BLaER1 (cell line): ENCODE results near the gene SPTBN4.
"Not testable (repeated sequence)": the region's sequence is repeated elsewhere in the genome, so short reads cannot be mapped to it uniquely, and the experiment has no call there.

Experiments
- H3K27ac ChIP-seq: shearing (Covaris generic); formaldehyde crosslinking; 2 replicates; pipeline ENCODE4 v1.8.1; 2022
- H3K27me3 ChIP-seq: shearing (Covaris generic); formaldehyde crosslinking; 2 replicates; pipeline ENCODE4 v1.8.1; 2022
- H3K36me3 ChIP-seq: shearing (Covaris generic); formaldehyde crosslinking; 2 replicates; pipeline ENCODE4 v1.8.1; 2022
- H3K4me1 ChIP-seq: shearing (Covaris generic); formaldehyde crosslinking; 2 replicates; pipeline ENCODE4 v1.8.1; 2022
- H3K4me2 ChIP-seq: shearing (Covaris generic); formaldehyde crosslinking; 2 replicates; pipeline ENCODE4 v1.8.1; 2022
- H3K4me3 ChIP-seq: shearing (Covaris generic); formaldehyde crosslinking; 2 replicates; pipeline ENCODE4 v1.8.1; 2022
- H3K9ac ChIP-seq: shearing (Covaris generic); formaldehyde crosslinking; 2 replicates; pipeline ENCODE4 v1.8.1; 2022
- H3K9me3 ChIP-seq: shearing (Covaris generic); formaldehyde crosslinking; 2 replicates; pipeline ENCODE4 v1.8.1; 2022
- H4K20me1 ChIP-seq: shearing (Covaris generic); formaldehyde crosslinking; 2 replicates; pipeline ENCODE4 v1.8.1; 2022
- Cebpa-rat ChIP-seq: shearing (Covaris generic); IDR thresholded peaks from 2 replicates; pipeline ENCODE4 v1.8.1; 2022

SPTBN4 gene

DNA sequence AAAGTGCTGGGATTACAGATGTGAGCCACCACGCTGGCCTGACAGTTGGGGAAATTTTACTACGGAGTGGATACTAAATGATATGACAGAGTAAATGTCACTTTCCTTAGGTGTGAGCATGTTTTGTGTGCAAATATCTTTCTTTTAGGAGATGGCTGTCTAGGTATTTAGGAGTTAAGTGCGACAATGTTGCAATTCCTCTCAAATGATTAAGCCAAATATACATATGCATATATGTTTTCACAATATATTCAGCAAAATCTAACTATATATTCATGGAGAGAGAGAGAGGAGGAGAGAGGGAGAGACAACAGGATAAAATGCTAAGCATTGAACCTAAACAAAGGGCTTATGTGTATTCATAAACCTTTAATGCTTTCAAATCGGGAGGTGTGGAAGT lies 17.3 kb upstream of the SPTBN4 start:
- Histone ChIP-seq H3K4me1 (peaks cover 13% of the 10 kb centered on the region), H3K4me2 (no peak overlapping the region), H3K27ac (no peak overlapping the region), H3K9me3 (no peaks in the 10 kb centered on the region), H4K20me1 (no peaks in the 10 kb centered on the region), H3K4me3 (no peak overlapping the region), H3K27me3 (no peaks in the 10 kb centered on the region), H3K36me3 (peaks cover 9% of the 10 kb centered on the region; the same call in 1 of the 2 replicates), H3K9ac (no peak overlapping the region)
- no peak for TF ChIP-seq Cebpa-rat

DNA sequence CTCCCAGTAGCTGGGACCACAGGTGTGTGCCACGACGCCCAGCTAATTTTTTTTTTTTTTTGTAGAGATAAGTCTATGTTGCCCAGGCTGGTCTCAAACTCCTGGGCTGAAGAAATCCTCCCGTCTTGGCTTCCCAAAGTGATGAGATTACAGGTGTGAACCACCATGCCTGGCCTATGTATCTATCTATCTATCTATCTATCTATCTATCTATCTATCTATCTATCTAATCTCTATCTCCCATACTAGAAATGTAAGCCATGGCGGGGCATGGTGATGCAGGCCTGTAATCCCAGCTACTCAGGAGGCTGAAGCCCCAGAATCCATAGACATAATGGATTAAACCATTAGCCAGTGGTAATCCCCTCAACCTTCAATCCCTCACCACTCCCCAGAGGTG lies 16.1 kb upstream of the SPTBN4 start:
- no peak for TF ChIP-seq Cebpa-rat
- no peak overlapping the region for H3K4me2 ChIP-seq
- no peak overlapping the region for H3K4me3 ChIP-seq
- H3K9me3 ChIP-seq: no peaks in the 10 kb centered on the region
- no peak overlapping the region for H3K9ac ChIP-seq
- no peak overlapping the region for H3K27ac ChIP-seq
- H3K36me3 ChIP-seq: peaks cover 9% of the 10 kb centered on the region; the same call in 1 of the 2 replicates
- peaks cover 9% of the 10 kb centered on the region for H3K4me1 ChIP-seq
- no peaks in the 10 kb centered on the region for H4K20me1 ChIP-seq
- no peaks in the 10 kb centered on the region for H3K27me3 ChIP-seq

DNA sequence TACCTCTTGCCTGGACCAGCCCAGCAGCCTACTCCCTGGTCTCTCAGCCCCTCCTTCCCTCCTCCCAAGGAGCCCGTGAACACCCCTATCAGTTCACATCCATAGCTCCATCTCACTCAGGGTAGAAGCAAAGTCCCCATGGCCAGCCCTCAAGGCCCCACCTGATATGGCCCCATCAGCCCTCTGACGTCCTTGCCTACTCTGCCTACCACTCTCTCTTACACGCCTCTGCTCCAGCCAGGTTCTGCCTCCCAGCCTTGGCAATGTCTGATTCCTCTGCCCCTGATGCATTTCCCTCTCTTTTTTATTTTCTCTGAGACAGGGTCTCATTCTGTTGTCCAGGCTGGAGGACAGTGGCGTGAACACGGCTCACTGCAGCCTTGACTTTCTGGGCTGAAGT lies 14.8 kb upstream of the SPTBN4 start:
- Histone ChIP-seq H3K36me3 (peaks cover 9% of the 10 kb centered on the region; the same call in 1 of the 2 replicates), H3K9ac (no peak overlapping the region), H3K27ac (no peak overlapping the region), H3K4me1 (peaks cover 9% of the 10 kb centered on the region), H4K20me1 (no peaks in the 10 kb centered on the region), H3K4me3 (no peak overlapping the region), H3K4me2 (no peak overlapping the region), H3K27me3 (no peaks in the 10 kb centered on the region), H3K9me3 (no peaks in the 10 kb centered on the region)
- no peak for TF ChIP-seq Cebpa-rat

DNA sequence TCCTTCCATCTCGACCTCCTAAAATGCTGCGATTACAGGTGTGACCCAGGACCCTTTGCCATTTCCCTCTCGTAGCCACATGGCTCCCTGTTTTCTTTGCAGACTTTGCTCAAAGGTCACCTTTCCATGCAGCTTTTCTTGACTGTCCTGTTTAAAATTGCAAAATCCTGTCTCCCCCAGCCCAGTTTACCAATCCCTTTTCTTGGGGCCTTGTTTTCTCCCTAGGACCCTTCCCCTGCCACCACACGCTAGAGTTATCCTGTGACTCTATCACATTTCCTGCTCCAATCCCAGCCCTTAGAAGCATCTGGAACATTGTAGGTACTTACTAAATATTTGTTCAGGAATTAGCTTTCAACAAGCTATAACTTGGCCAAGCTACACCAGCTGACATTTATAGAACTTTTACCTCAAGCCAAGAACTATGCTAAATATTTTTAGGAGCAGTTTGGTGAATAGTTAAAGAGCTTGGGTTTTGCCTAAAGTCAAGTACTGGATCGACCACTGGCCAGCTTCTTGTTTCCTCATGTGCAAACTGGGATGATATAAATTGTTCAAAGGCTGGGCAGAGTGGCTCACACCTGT lies 13.6 kb upstream of the SPTBN4 start:
- H3K4me3 ChIP-seq: no peak overlapping the region
- H3K9ac ChIP-seq: no peak overlapping the region
- H3K9me3 ChIP-seq: no peaks in the 10 kb centered on the region
- H3K27me3 ChIP-seq: no peaks in the 10 kb centered on the region
- no peaks in the 10 kb centered on the region for H4K20me1 ChIP-seq
- no peak overlapping the region for H3K4me2 ChIP-seq
- H3K36me3 ChIP-seq: 0 out of 2 replicates have a peak, but pooled peaks cover under 1% of the 10 kb centered on the region
- H3K4me1 ChIP-seq: peaks cover 9% of the 10 kb centered on the region
- no peak for TF ChIP-seq Cebpa-rat
- H3K27ac ChIP-seq: no peak overlapping the region

DNA sequence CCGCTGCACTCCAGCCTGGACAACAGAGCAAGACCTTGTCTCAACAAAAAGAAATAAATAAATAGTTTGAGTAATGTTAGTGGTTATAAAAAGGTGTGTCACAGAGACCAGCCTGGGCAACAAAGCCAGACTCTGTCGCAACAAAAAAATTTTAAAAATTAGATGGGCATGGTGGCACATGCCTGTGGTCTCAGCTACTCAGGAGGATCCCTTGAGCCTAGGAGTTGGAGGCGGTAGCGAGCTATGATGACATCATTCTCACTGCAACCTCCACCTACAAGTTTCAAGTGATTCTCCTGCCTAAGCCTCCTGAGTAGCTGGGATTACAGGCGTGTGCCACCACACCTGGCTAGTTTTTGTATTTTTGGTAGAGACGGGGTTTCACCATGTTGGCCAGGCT lies 12.9 kb upstream of the SPTBN4 start:
- not testable (repeated sequence) for H3K9ac ChIP-seq, H3K9me3 ChIP-seq, H3K27me3 ChIP-seq, H3K4me3 ChIP-seq, H3K4me2 ChIP-seq, H3K36me3 ChIP-seq, H3K27ac ChIP-seq, H3K4me1 ChIP-seq, H4K20me1 ChIP-seq

DNA sequence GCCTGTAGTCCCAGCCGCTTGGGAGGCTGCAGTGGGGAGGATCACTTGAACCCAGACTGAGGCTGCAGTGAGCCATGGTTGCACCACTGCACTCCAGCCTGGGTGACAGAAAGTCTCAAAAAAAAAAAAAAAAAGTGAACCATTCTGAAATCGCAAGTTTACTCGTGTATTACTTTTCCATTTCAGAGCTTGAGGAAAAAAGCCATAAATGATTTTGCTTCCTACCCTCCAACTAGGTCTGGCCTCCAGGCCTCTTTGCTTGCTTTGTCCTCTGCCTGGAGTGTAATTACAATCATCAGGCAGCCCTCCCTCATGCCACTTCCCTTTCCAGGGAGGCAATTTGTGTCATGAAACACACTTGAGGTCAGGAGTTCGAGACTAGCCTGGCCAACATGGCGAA lies 9.8 kb upstream of the SPTBN4 start:
- Histone ChIP-seq H3K27ac (no peak overlapping the region), H4K20me1 (no peaks in the 10 kb centered on the region), H3K36me3 (no peaks in the 10 kb centered on the region), H3K9me3 (no peaks in the 10 kb centered on the region), H3K4me3 (no peak overlapping the region), H3K27me3 (no peaks in the 10 kb centered on the region), H3K9ac (no peak overlapping the region), H3K4me2 (no peak overlapping the region), H3K4me1 (peaks cover 21% of the 10 kb centered on the region)
- no peak for TF ChIP-seq Cebpa-rat

DNA sequence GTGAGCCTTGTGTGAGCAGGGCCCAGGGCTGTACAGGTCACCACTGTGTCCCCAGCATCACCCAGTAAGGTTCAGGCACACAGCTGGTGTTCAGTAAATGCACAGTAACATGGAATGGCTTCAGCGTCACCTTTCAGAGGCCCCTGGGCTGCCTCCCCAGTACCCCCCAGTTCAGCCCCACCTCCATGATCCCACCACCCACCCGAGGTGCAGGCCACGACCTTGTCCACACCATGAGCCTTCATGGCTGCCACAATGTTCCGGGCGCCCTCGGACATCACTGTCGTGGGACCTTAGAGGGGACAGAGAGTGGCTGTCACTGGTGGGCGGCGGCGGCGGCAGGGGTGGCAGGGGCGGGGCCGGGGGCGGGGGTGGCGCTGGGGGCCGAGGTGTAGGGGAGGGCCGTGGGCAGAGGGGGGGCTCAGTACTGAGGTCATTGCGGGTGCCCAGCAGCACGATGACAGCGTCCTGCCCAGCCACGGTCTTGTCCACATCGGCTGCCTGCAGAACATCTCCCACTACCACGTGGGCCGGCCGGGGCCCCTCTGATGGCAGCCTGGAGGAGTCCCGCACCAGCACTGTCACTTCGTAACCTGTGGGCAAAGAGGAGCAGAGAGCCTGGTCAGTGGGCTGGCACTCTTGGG lies 8.7 kb upstream of the SPTBN4 start:
- no peak overlapping the region for H3K27ac ChIP-seq
- H4K20me1 ChIP-seq: no peaks in the 10 kb centered on the region
- peaks cover 23% of the 10 kb centered on the region for H3K4me1 ChIP-seq
- H3K36me3 ChIP-seq: no peaks in the 10 kb centered on the region
- H3K4me3 ChIP-seq: no peak overlapping the region
- H3K9me3 ChIP-seq: no peaks in the 10 kb centered on the region
- H3K27me3 ChIP-seq: no peaks in the 10 kb centered on the region
- no peak overlapping the region for H3K9ac ChIP-seq
- H3K4me2 ChIP-seq: no peak overlapping the region
- no peak for TF ChIP-seq Cebpa-rat

DNA sequence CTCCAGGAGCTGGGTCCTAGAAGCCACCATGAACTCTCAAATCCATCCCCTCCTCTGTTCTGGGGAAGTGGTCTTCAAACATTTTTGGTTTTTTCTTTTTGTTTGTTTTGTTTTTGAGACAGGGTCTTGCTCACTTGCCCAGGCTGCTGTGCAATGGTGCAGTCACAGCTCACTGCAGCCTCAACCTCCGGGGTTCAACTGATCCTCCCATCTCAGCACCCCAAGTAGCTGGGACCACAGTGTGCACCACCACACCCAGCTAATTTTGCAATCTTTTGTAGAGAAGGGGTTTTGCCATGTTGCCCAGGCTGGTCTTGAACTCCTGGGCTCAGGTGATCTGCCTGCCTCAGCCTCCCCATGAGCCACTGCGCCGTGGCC lies 8.2 kb upstream of the SPTBN4 start:
- no peaks in the 10 kb centered on the region for H3K27me3 ChIP-seq
- H3K4me3 ChIP-seq: no peak overlapping the region
- H3K36me3 ChIP-seq: no peaks in the 10 kb centered on the region
- H3K27ac ChIP-seq: no peak overlapping the region
- no peak overlapping the region for H3K4me2 ChIP-seq
- H3K4me1 ChIP-seq: peaks cover 23% of the 10 kb centered on the region
- H3K9me3 ChIP-seq: no peaks in the 10 kb centered on the region
- no peak for TF ChIP-seq Cebpa-rat
- no peak overlapping the region for H3K9ac ChIP-seq
- no peaks in the 10 kb centered on the region for H4K20me1 ChIP-seq

DNA sequence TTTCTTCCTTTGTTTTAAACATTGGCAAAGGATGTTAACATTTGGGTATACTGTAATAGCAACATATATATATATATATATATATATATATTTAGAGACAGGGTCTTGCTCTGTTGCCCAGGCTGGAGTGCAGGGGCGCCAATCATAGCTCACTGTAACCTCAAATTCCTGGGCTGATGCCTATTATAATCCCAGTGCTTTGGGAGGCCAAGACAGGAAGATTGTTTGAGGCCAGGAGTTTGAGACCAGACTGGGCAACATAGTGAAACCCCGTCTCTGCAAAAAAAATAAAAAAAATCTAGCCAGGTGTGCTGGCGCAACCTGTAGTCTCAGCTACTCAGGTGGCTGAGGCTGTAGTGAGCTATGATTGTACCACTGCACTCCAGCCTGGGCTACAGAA lies 6.6 kb upstream of the SPTBN4 start:
- no peak for TF ChIP-seq Cebpa-rat
- H3K4me3 ChIP-seq: no peak overlapping the region
- H3K36me3 ChIP-seq: no peaks in the 10 kb centered on the region
- H3K27me3 ChIP-seq: no peaks in the 10 kb centered on the region
- H4K20me1 ChIP-seq: no peaks in the 10 kb centered on the region
- H3K4me2 ChIP-seq: no peak overlapping the region
- no peaks in the 10 kb centered on the region for H3K9me3 ChIP-seq
- no peak overlapping the region for H3K9ac ChIP-seq
- H3K4me1 ChIP-seq: peaks cover 23% of the 10 kb centered on the region
- no peak overlapping the region for H3K27ac ChIP-seq

DNA sequence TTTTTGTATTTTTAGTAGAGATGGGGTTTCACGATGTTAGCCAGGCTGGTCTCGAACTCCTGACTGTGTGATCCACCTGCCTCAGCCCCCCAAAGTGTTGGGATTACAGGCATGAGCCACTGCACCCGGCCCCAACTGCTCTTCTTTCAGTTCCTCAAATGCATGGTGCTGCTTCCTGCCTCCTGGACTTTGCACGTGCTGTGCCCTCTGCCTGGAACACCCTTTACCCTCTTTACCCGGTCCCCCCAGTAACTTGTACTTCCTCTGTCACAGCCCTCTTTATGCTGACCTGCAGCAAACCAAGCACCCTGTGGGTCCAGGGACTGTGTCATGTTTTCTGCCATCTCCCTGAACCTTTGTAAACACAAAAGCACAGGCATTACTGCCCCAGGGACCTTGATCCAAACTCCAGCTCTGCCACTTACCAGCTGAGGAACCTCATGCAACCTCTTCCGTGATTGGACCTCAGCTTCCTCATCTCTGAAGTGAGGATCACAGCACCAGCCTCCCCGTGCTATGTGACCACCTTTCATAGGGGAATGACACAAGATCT lies 5.1 kb upstream of the SPTBN4 start:
- Histone ChIP-seq H3K27ac (no peak overlapping the region; the same call in 1 of the 2 replicates), H3K9ac (no peak overlapping the region), H3K4me2 (peak overlapping the region; percentile 48)

DNA sequence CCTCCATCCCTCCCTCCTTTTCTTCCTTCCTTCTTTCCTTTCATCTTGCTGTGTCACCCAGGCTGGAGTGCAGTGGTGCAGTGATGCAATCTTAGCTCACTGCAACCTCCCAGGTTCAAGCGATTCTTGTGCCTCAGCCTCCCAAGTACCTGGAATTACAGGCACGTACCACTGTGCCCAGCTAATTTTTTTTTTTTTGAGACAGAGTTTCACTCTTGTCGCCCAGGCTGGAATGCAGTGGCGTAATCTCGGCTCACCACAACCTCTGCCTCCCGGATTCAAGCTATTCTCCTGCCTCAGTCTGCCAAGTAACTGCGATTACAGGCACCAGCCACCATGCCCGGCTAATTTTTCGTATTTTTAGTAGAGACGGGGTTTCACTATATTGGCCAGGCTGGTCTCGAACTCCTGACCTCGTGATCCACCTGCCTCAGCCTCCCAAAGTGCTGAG lies 3.2 kb upstream of the SPTBN4 start:
- not testable (repeated sequence) for H4K20me1 ChIP-seq, H3K27me3 ChIP-seq, H3K36me3 ChIP-seq, H3K27ac ChIP-seq, H3K4me2 ChIP-seq, H3K4me3 ChIP-seq, H3K9me3 ChIP-seq, H3K9ac ChIP-seq
- peaks cover 34% of the 10 kb centered on the region for H3K4me1 ChIP-seq

More for the DNA sequence above, 5.1 kb upstream of the SPTBN4 start:
- Histone ChIP-seq H4K20me1 (no peaks in the 10 kb centered on the region), H3K27me3 (peaks cover 4% of the 10 kb centered on the region; the same call in 1 of the 2 replicates), H3K9me3 (no peaks in the 10 kb centered on the region), H3K4me3 (no peak overlapping the region), H3K36me3 (no peaks in the 10 kb centered on the region), H3K4me1 (peaks cover 34% of the 10 kb centered on the region)
- no peak for TF ChIP-seq Cebpa-rat
